OCI-LY1 (cell line): ENCODE results near the gene C2CD3.
A peak's percentile ranks its signal among the peaks of the same experiment; 100 is the strongest.

Experiments
- H2AFZ ChIP-seq: fragments of 200-600 bp; sonication (generic), shearing (Covaris generic); 2 replicates; pipeline ENCODE4 v1.6.0; 2014; ENCODE audit warnings: antibody characterized with exemption, mild to moderate bottlenecking, low read length
- H3F3A ChIP-seq: fragments of 200-600 bp; sonication (generic), shearing (Covaris generic); 2 replicates; pipeline ENCODE4 v1.6.0; 2014; ENCODE audit warnings: mild to moderate bottlenecking, antibody characterized with exemption, low read length, moderate library complexity; ENCODE audit not compliant: insufficient read depth
- H3K27ac ChIP-seq: fragments of 200-600 bp; sonication (generic); 2 replicates; pipeline ENCODE4 v1.5.1; 2014; ENCODE audit warnings: low read length, mixed run types, mild to moderate bottlenecking, low read depth; ENCODE audit not compliant: poor library complexity, severe bottlenecking
- H3K27me3 ChIP-seq: fragments of 200-600 bp; sonication (generic); 2 replicates; pipeline ENCODE4 v1.6.0; 2014; ENCODE audit warnings: antibody characterized with exemption, mild to moderate bottlenecking, low read length, moderate library complexity; ENCODE audit not compliant: insufficient read depth
- H3K36me3 ChIP-seq: fragments of 200-600 bp; sonication (generic); 2 replicates; pipeline ENCODE4 v1.6.1; 2014; ENCODE audit warnings: mild to moderate bottlenecking, antibody characterized with exemption, low read length, moderate library complexity, mixed read lengths; ENCODE audit not compliant: insufficient read depth
- H3K4me1 ChIP-seq: fragments of 200-600 bp; sonication (generic); 2 replicates; pipeline ENCODE4 v1.5.1; 2014; ENCODE audit warnings: mild to moderate bottlenecking, low read length, moderate library complexity; ENCODE audit not compliant: insufficient read depth, severe bottlenecking
- H3K4me2 ChIP-seq: fragments of 200-600 bp; sonication (generic), shearing (Covaris generic); 2 replicates; pipeline ENCODE4 v1.6.1; 2014; ENCODE audit warnings: low read length
- H3K4me3 ChIP-seq: fragments of 200-600 bp; sonication (generic); 2 replicates; pipeline ENCODE4 v1.5.1; 2014; ENCODE audit warnings: low read length, low read depth, mild to moderate bottlenecking, mixed read lengths; ENCODE audit not compliant: poor library complexity, severe bottlenecking
- H3K79me2 ChIP-seq: fragments of 200-600 bp; shearing (Covaris generic); 2 replicates; pipeline ENCODE4 v1.6.1; 2016; ENCODE audit warnings: mixed run types, low read length, mixed read lengths; ENCODE audit not compliant: insufficient read depth
- H3K9ac ChIP-seq: fragments of 200-600 bp; sonication (generic), shearing (Covaris generic); 2 replicates; pipeline ENCODE4 v1.6.1; 2014; ENCODE audit warnings: mild to moderate bottlenecking, low read length, mixed read lengths
- H3K9me2 ChIP-seq: fragments of 200-600 bp; sonication (generic), shearing (Covaris generic); 2 replicates; pipeline ENCODE4 v1.6.1; 2014; ENCODE audit warnings: low read depth, mild to moderate bottlenecking, low read length, mixed read lengths
- H3K9me3 ChIP-seq: fragments of 200-600 bp; shearing (Covaris generic); 2 replicates; pipeline ENCODE4 v1.6.1; 2014; ENCODE audit warnings: low read length, mixed read lengths
- H4K20me1 ChIP-seq: fragments of 200-600 bp; sonication (generic), shearing (Covaris generic); 2 replicates; pipeline ENCODE4 v1.6.0; 2016; ENCODE audit warnings: mild to moderate bottlenecking, low read length; ENCODE audit not compliant: insufficient read depth
- CTCF ChIP-seq: fragments of 200-600 bp; sonication (generic), shearing (Covaris generic); IDR thresholded peaks from 2 replicates; pipeline ENCODE4 v1.5.1; 2017; ENCODE audit warnings: mild to moderate bottlenecking, antibody characterized with exemption, low read length, moderate library complexity, mixed read lengths
- EZH2 ChIP-seq: fragments of 200-600 bp; sonication (generic), shearing (Covaris generic); IDR thresholded peaks from 2 replicates; pipeline ENCODE4 v1.8.0; 2017; ENCODE audit warnings: borderline replicate concordance, mixed run types, mild to moderate bottlenecking, antibody characterized with exemption, low read length, moderate library complexity, mixed read lengths

Gene C2CD3, protein sequence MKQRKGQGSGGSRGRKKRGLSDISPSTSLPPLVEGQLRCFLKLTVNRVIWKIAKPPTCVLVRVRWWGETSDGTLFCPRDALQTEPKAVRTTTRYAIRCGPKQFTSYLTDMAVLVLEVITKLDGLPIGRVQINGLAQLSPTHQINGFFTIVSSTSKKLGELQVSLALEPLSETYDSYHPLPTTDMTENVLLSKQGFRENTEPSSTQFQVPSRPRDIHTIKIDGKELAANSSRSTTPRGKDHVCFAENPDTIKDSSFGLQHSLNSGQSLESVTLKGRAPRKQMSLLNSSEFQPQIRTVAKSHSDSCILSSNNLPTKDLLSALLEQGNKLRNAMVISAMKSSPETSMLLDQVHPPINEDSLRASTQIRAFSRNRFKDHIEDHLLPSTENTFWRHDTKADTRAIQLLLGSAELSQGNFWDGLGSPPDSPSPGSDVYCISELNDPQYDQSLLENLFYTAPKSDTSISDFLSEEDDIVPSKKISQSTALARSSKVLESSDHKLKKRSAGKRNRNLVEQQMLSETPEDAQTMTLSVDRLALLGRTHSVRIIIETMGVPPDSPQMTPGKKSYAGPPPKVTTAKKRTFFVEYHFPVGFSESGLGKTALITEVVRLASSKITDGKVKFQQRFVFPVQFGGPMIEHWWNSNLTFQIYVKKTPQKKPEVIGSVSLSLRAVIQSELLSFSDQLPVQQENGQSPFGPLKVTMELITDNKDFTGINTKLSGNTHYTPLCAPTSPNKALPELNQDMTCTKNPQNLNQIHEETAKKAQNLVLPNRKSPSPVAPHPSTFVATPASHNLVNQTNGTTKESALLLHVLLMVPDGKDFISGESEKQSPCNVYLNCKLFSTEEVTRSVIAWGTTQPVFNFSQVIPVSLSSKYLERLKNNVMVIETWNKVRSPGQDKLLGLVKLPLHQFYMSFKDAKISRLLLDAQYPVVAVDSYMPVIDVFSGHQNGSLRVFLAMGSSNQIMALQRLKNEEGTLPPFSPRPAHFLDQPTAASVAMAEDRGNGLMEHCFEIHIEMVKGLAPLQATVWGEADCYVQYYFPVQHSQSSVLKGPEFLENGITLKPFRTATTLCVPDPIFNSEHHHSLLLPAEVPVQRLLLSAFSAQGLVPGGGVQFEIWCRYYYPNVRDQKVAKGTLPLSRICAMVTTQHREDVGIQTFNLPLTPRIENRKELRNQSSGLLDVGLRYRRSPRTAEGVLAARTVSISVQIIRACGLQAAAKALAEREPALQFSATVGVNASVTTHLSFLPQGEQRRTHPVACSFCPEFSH (N-terminal part only)

DNA sequence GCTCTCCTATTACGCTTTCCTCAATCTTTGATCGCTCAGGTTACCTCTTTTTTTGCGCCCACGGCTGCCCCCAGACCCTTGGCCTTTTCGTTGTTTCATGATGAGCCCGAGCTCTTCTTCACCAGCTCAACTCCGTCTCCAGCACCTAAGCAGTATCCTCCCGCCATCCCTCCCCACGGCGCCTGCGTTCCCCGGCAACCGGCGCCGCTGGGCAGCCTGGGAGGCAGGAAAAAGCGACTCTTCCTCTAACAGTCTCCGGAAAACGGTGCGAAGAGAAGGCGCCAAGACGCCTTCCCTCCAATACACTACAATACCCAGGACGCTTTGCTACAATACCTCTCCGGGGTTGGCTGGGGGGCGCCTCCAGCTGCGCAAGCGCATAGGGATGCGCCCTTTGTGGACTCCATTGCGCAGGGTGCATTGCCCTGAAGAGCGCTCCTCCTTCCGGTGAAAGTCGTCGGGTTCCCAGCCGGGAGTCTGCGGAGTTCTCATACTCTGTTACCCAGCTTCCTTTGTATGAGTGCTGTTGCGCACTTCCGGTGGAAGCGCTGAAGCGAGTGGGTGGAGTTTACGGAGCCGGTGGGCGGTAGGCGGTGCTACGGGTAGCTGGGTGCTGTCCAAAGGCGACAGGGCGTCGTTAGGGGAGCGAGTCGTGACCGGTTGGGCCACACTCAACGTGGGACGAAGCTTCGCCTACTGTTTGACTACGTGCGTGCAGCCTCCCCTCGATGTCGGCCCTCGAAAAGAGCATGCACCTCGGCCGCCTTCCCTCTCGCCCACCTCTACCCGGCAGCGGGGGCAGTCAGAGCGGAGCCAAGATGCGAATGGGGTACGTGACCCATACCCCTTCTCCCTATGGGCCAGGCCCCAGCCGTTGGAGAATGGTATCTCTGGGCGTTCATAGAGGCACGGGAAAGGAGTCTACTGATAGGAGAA, at the start of gene C2CD3, which contains the start of gene PPME1:
TSS of gene C2CD3 (minus strand) at position 309 of the 936 bp plus-strand sequence. CDS start at position 99, 210 bp downstream.
TSS of gene PPME1 (plus strand) at position 596 of the 936 bp plus-strand sequence. CDS start at position 729, 133 bp downstream.
- H4K20me1 ChIP-seq: no peaks in the 10 kb centered on the region
- H3K27ac ChIP-seq: peak within 1 kb of the TSS; percentile 61
- H3K9me3 ChIP-seq: no peaks in the 10 kb centered on the region
- H3K4me3 ChIP-seq: peak within 1 kb of the TSS; percentile 89
- TF ChIP-seq EZH2 (no peak), CTCF (no peak)
- no peaks in the 10 kb centered on the region for H3K27me3 ChIP-seq
- H3F3A ChIP-seq: no peaks in the 10 kb centered on the region
- peaks cover 41% of the 10 kb centered on the region for H3K4me1 ChIP-seq
- peaks cover 35% of the 10 kb centered on the region for H3K79me2 ChIP-seq
- H3K9ac ChIP-seq: peak within 1 kb of the TSS; percentile 92
- H3K9me2 ChIP-seq: no peaks in the 10 kb centered on the region
- peak within 1 kb of the TSS; percentile 93 for H3K4me2 ChIP-seq
- H3K36me3 ChIP-seq: peaks cover 41% of the 10 kb centered on the region
- H2AFZ ChIP-seq: peak within 1 kb of the TSS; percentile 41; the same call in 1 of the 2 replicates

- Histone ChIP-seq H3K9me3 (0 out of 2 replicates have a peak, but pooled peaks cover under 1% of the 10 kb centered on the region), H3K4me3 (no peak overlapping the region), H3F3A (no peaks in the 10 kb centered on the region), H3K27me3 (no peaks in the 10 kb centered on the region), H3K36me3 (peaks cover 6% of the 10 kb centered on the region; the same call in 1 of the 2 replicates), H3K27ac (no peak overlapping the region), H3K4me1 (no peaks in the 10 kb centered on the region), H3K9ac (no peak overlapping the region), H3K79me2 (no peaks in the 10 kb centered on the region), H3K4me2 (no peak overlapping the region), H3K9me2 (no peaks in the 10 kb centered on the region), H4K20me1 (no peaks in the 10 kb centered on the region), H2AFZ (no peak overlapping the region)
- TF ChIP-seq EZH2 (no peak), CTCF (no peak)
Observed at GRCh38 chr11:74220376-74220775, 49.6 kb upstream of the C2CD3 start.
